Bone marrow (tissue), 2 donors: ENCODE measurements around the gene FBP2.
"Not testable (repeated sequence)": the region's sequence is repeated elsewhere in the genome, so short reads cannot be mapped to it uniquely, and the experiment has no call there.

Experiments
- DNase-seq, 2 donors: peaks; one replicate each; lab custom pipeline; 2025; lab: John Stamatoyannopoulos, UW

FBP2 gene

GRCh38 chr9:94563548-94563947, 30.1 kb downstream of the FBP2 start:
- no peak for DNase-seq

GRCh38 chr9:94560237-94560636, 33.4 kb downstream of the FBP2 start:
- no peak for DNase-seq

GRCh38 chr9:94557376-94557775, 36.2 kb downstream of the FBP2 start:
- DNase-seq = no peak

GRCh38 chr9:94554439-94555331, 38.9 kb downstream of the FBP2 start, which contains the start of gene PCAT7:
Gene PCAT7, plus strand, starts transcription at chr9:94555083.
- no peak for DNase-seq

GRCh38 chr9:94554078-94554438, 39.6 kb downstream of the FBP2 start:
- DNase-seq = no peak

- no peak for DNase-seq
These were observed 40.3 kb downstream of the FBP2 start for GRCh38 chr9:94553029-94553938.

- DNase-seq = no peak
These were observed 47.7 kb downstream of the FBP2 start for GRCh38 chr9:94545940-94546339.

GRCh38 chr9:94544335-94544734, 49.3 kb downstream of the FBP2 start:
- not testable (repeated sequence) for DNase-seq

- DNase-seq = no peak
These were observed 54.7 kb downstream of the FBP2 start for GRCh38 chr9:94538908-94539307.

- no peak for DNase-seq
These were observed 58.7 kb downstream of the FBP2 start for GRCh38 chr9:94534901-94535300.

- no peak for DNase-seq
These were observed 60.0 kb downstream of the FBP2 start for GRCh38 chr9:94533601-94534000.

- DNase-seq = no peak
These were observed 60.5 kb downstream of the FBP2 start for GRCh38 chr9:94533155-94533554.

- DNase-seq = no peak
These were observed 64.7 kb downstream of the FBP2 start for GRCh38 chr9:94528886-94529285.

- no peak for DNase-seq
These were observed 66.7 kb downstream of the FBP2 start for GRCh38 chr9:94526951-94527350.

- DNase-seq = no peak
These were observed 67.4 kb downstream of the FBP2 start for GRCh38 chr9:94526271-94526670.

GRCh38 chr9:94525396-94526035, 68.1 kb downstream of the FBP2 start:
- no peak for DNase-seq

GRCh38 chr9:94517254-94517653, 76.4 kb downstream of the FBP2 start:
- DNase-seq = no peak

GRCh38 chr9:94514722-94515121, 78.9 kb downstream of the FBP2 start:
- DNase-seq = no peak

GRCh38 chr9:94511955-94512265, 81.7 kb downstream of the FBP2 start:
- DNase-seq = no peak

- no peak for DNase-seq
These were observed 82.3 kb downstream of the FBP2 start for GRCh38 chr9:94511134-94511954.
